Neural cell (in vitro differentiated cells): ENCODE results near the gene PTPN13. TPM values are rescaled to one million over a fixed set of nuclear protein-coding genes. Genes with fewer than 3 reads are reported as not detected.
A peak's percentile ranks its signal among the peaks of the same experiment; 100 is the strongest.

Experiments
- H2AFZ ChIP-seq: fragments of 200-600, 300-800 bp; sonication (generic), shearing (Covaris generic); 2 replicates; pipeline ENCODE4 v1.6.0; 2014; ENCODE audit warnings: low read depth, mild to moderate bottlenecking, antibody characterized with exemption, low read length, moderate library complexity
- H3F3A ChIP-seq: fragments of 200-600 bp; shearing (Covaris generic); 2 replicates; pipeline ENCODE4 v1.6.1; 2016; ENCODE audit warnings: mild to moderate bottlenecking, moderate library complexity, mixed read lengths, antibody characterized with exemption, low read length; ENCODE audit not compliant: insufficient read depth, poor library complexity, severe bottlenecking
- H3K27ac ChIP-seq: fragments of 200-600, 300-800 bp; sonication (generic), shearing (Covaris generic); 2 replicates; pipeline ENCODE4 v1.5.1; 2014; ENCODE audit warnings: mild to moderate bottlenecking, low read length, moderate library complexity
- H3K27me3 ChIP-seq: fragments of 300-800, 200-600 bp; sonication (generic), shearing (Covaris generic); 2 replicates; pipeline ENCODE4 v1.6.0; 2014; ENCODE audit warnings: mild to moderate bottlenecking, low read depth, low read length, moderate library complexity; ENCODE audit not compliant: insufficient read depth
- H3K36me3 ChIP-seq: fragments of 300-800, 200-600 bp; sonication (generic), shearing (Covaris generic); 2 replicates; pipeline ENCODE4 v1.5.1; 2014; ENCODE audit warnings: mild to moderate bottlenecking, antibody characterized with exemption, low read length, moderate library complexity; ENCODE audit not compliant: insufficient read depth
- H3K4me2 ChIP-seq: fragments of 300-800, 200-600 bp; sonication (generic), shearing (Covaris generic); 2 replicates; pipeline ENCODE4 v1.6.0; 2014; ENCODE audit warnings: mild to moderate bottlenecking, low read length
- H3K4me3 ChIP-seq: fragments of 300-800, 200-600 bp; sonication (generic), shearing (Covaris generic); 2 replicates; pipeline ENCODE4 v1.5.1; 2014; ENCODE audit warnings: mild to moderate bottlenecking, low read length, moderate library complexity
- H3K79me2 ChIP-seq: fragments of 200-600 bp; shearing (Covaris generic); replicated peaks from 2 replicates; pipeline ENCODE4 v1.6.0; 2014; ENCODE audit warnings: mild to moderate bottlenecking, low read length, moderate library complexity; ENCODE audit not compliant: insufficient read depth
- H3K9ac ChIP-seq: fragments of 300-800, 200-600 bp; sonication (generic), shearing (Covaris generic); 2 replicates; pipeline ENCODE4 v1.6.1; 2016; ENCODE audit warnings: mild to moderate bottlenecking, low read length, mixed read lengths
- H3K9me2 ChIP-seq: fragments of 200-600 bp; shearing (Covaris generic); 2 replicates; pipeline ENCODE4 v1.6.1; 2016; ENCODE audit warnings: mild to moderate bottlenecking, low read length, mixed read lengths; ENCODE audit not compliant: insufficient read depth
- H3K9me3 ChIP-seq: fragments of 200-600, 300-800 bp; sonication (generic), shearing (Covaris generic); 2 replicates; pipeline ENCODE4 v1.6.1; 2016; ENCODE audit warnings: mild to moderate bottlenecking, mixed run types, low read length, moderate library complexity, mixed read lengths
- H4K20me1 ChIP-seq: fragments of 200-600 bp; shearing (Covaris generic); 2 replicates; pipeline ENCODE4 v1.6.1; 2016; ENCODE audit warnings: mild to moderate bottlenecking, mixed run types; ENCODE audit not compliant: insufficient read depth
- CTCF ChIP-seq: fragments of 450-650 bp; IDR thresholded peaks from 2 replicates; pipeline ENCODE4 v1.5.1; 2014; ENCODE audit warnings: antibody characterized with exemption, mild to moderate bottlenecking, moderate library complexity; ENCODE audit not compliant: poor library complexity, severe bottlenecking
- EP300 ChIP-seq: fragments of 450-650 bp; conservative IDR thresholded peaks from 2 replicates; pipeline ENCODE4 v1.6.1; 2014; ENCODE audit warnings: antibody characterized with exemption, mild to moderate bottlenecking, moderate library complexity; ENCODE audit not compliant: poor library complexity, severe bottlenecking
- EZH2 ChIP-seq: fragments of 200-600, 300-800 bp; shearing (Covaris generic), sonication (generic); IDR thresholded peaks from 2 replicates; pipeline ENCODE4 v1.6.1; 2014; ENCODE audit warnings: antibody characterized with exemption, low read length, borderline replicate concordance, mild to moderate bottlenecking; ENCODE audit not compliant: insufficient read depth, poor library complexity, severe bottlenecking
- MXI1 ChIP-seq: fragments of 450-650 bp; conservative IDR thresholded peaks from 2 replicates; pipeline ENCODE4 v1.6.1; 2014; ENCODE audit warnings: antibody characterized with exemption, mild to moderate bottlenecking; ENCODE audit not compliant: poor library complexity, severe bottlenecking
- POLR2AphosphoS5 ChIP-seq: IDR thresholded peaks from 2 replicates; pipeline ENCODE4 v1.6.1; 2012
- RAD21 ChIP-seq: fragments of 450-650 bp; conservative IDR thresholded peaks from 2 replicates; pipeline ENCODE4 v1.6.1; 2014; ENCODE audit warnings: antibody characterized with exemption, mild to moderate bottlenecking, moderate library complexity
- REST ChIP-seq: IDR thresholded peaks from 2 replicates; pipeline ENCODE4 v1.6.1; 2012; ENCODE audit warnings: borderline replicate concordance
- SMC3 ChIP-seq: fragments of 450-650 bp; conservative IDR thresholded peaks from 2 replicates; pipeline ENCODE4 v1.6.1; 2014; ENCODE audit warnings: antibody characterized with exemption, mild to moderate bottlenecking, moderate library complexity; ENCODE audit not compliant: poor library complexity
- TAF1 ChIP-seq: IDR thresholded peaks from 2 replicates; pipeline ENCODE4 v1.6.1; 2012; ENCODE audit warnings: low read depth
- polyA plus RNA-seq: library from polyadenylated mRNA; depleted of rRNA; stranded (reverse); fragments of >200 nt; gene quantifications from 2 replicates; pipeline ENCODE4 v1.2.3, GENCODE V29; 2014

The PTPN13 gene
- polyA plus RNA-seq, 1 donor from 2014 or later, result 4.7 TPM

GRCh38 chr4:86769794-86770193 is 175.7 kb downstream of the PTPN13 start:
- no peak overlapping the region for H3K9ac ChIP-seq
- no peaks in the 10 kb centered on the region for H3F3A ChIP-seq
- H3K79me2 ChIP-seq, result no peaks in the 10 kb centered on the region
- H2AFZ ChIP-seq, result no peak overlapping the region
- H3K4me3 ChIP-seq, result no peak overlapping the region
- TF ChIP-seq TAF1 (no peak), EP300 (peak; percentile 75), MXI1 (no peak), POLR2AphosphoS5 (peak; percentile 66), RAD21 (peak; percentile 12), SMC3 (no peak), EZH2 (no peak), CTCF (no peak), REST (peak; percentile 52)
- H3K36me3 ChIP-seq, result no peaks in the 10 kb centered on the region
- H3K4me2 ChIP-seq, result no peak overlapping the region
- H3K27ac ChIP-seq, result peak overlapping the region; percentile 6
- H3K9me2 ChIP-seq, result no peaks in the 10 kb centered on the region
- H4K20me1 ChIP-seq, result no peaks in the 10 kb centered on the region
- no peaks in the 10 kb centered on the region for H3K27me3 ChIP-seq
- no peaks in the 10 kb centered on the region for H3K9me3 ChIP-seq

- no peak overlapping the region for H3K9ac ChIP-seq
- H3K9me3 ChIP-seq, result no peaks in the 10 kb centered on the region
- H3K9me2 ChIP-seq, result no peaks in the 10 kb centered on the region
- H3K4me2 ChIP-seq, result no peak overlapping the region
- H4K20me1 ChIP-seq, result no peaks in the 10 kb centered on the region
- H2AFZ ChIP-seq, result no peak overlapping the region
- H3K27ac ChIP-seq, result no peak overlapping the region
- TF ChIP-seq EP300, result peak; percentile 41
- no peak for TF ChIP-seq REST
- no peak for TF ChIP-seq POLR2AphosphoS5
- no peak for TF ChIP-seq RAD21
- H3K36me3 ChIP-seq, result no peaks in the 10 kb centered on the region
- H3K27me3 ChIP-seq, result no peaks in the 10 kb centered on the region
- H3K79me2 ChIP-seq, result no peaks in the 10 kb centered on the region
- no peaks in the 10 kb centered on the region for H3F3A ChIP-seq
- no peak overlapping the region for H3K4me3 ChIP-seq
Observed at GRCh38 chr4:86771141-86771540, 177.0 kb downstream of the PTPN13 start.
